Activated CD4-positive, alpha-beta T cell treated with anti-CD3 and anti-CD28 coated beads for 24 hours (primary cell): ENCODE measurements around the gene KLHL21.
"Not testable (repeated sequence)": the region's sequence is repeated elsewhere in the genome, so short reads cannot be mapped to it uniquely, and the experiment has no call there.

Experiments used
- DNase-seq, 2 donors: peaks; one replicate each; pipeline ENCODE4 v3.0.0-alpha.2; 2020; ENCODE audit warnings: low read depth in 2 of 2

Gene KLHL21

DNA sequence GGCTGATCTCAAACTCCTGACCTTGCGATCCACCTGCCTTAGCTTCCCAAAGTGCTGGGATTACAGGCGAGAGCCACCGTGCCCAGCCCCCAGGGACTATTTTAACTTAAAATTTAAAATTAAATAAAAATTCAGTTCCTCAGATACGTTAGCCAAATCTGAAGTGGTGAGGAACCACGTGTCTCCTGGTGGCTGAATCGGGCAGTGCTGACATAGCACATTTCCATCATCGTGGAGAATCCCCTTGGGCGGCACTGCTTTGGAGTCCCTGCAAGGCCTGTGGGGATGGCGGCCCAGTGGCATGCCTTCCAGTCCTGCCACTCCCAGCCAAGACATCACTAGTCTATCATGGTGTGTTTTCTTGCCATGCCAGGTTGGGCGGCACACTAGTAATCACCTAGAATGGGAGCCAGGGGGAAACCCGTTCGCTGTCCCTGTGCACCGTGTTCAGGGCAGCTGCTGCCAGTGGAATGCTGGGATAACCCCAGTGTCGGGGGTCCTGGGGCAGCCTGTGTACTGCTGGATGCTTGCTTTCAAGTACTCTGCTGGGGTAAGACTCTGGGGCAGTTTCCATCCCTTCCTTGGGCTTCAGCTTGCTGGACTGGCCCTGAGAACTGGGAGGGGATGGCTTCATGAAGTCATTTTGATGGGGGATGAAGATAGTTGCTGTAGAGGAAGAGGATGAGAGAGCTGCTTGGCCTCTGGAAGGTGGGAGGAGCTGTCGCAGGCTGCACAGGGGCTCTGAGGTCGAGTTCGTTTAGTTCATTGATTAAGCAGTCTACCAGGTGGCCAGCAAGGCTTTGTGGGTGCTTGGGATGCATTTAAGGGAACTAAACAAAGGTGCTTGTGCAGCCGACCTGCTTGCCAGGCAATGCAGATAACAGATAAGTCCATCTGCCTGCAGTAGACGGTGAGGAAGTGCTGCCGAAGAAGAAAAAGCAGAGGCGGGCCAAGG is 18.3 kb downstream of the KLHL21 start:
- DNase-seq: no peak

DNA sequence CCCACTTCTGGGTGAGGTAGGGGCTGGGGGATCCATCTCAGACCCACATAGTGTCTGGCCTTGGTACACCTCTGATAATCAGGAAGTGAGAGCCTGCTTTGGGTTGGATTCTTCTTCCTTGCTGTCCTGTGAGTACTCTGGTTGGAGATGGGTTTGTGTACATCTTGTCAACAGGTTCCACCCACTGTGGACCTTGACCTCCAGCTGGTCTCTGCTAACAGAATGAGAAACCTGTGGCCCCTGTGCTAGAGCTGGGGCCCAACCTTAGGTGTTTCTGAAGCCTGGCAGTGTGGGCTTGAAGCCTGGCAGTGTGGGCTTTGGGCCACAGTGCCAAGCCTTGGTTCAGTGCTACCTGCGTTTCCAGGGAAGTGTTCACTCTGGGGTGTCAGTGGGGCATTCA is 20.3 kb downstream of the KLHL21 start:
- no peak for DNase-seq

DNA sequence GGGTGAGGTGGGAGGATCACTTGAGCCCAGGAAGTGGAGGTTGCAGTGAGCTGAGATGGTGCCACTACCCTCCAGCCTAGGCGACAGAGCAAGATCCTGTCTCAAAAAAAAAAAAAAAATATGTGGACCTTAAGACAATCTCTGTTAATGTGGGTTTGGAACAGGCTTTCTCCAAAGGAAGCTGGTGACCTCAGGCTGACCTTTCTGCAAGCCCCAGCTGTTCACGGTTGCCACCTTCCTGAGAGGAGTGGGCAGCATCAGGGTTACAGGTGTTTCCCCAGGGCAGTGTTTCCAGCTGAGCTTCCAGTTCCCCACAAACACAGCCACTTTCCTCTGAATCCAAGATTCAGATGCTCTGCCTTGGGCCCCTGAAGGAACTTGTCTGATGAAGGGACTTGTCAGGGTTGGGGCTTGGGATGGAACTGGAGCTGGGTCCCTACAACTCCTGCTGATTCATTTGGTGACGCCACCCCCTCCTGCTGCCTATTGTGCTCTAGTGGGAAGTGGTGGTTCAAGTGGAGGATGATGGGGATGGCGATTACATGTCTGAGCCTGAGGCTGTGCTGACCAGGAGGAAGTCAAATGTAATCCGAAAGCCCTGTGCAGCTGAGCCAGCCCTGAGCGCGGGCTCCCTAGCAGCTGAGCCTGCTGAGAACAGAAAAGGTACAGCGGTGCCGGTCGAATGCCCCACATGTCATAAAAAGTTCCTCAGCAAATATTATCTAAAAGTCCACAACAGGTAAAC is 20.9 kb downstream of the KLHL21 start:
- DNase-seq: no peak

- no peak for DNase-seq
These were observed 21.9 kb downstream of the KLHL21 start for GRCh38 chr1:6580593-6581409.

GRCh38 chr1:6580119-6580592 is 22.5 kb downstream of the KLHL21 start:
- no peak for DNase-seq

GRCh38 chr1:6579374-6580118 is 23.1 kb downstream of the KLHL21 start, which contains the start of gene ZBTB48:
Gene ZBTB48 (plus strand): TSS chr1:6579994. CDS start chr1:6580610, 616 bp downstream.
- peak; percentile 92 to 96 for DNase-seq

DNA sequence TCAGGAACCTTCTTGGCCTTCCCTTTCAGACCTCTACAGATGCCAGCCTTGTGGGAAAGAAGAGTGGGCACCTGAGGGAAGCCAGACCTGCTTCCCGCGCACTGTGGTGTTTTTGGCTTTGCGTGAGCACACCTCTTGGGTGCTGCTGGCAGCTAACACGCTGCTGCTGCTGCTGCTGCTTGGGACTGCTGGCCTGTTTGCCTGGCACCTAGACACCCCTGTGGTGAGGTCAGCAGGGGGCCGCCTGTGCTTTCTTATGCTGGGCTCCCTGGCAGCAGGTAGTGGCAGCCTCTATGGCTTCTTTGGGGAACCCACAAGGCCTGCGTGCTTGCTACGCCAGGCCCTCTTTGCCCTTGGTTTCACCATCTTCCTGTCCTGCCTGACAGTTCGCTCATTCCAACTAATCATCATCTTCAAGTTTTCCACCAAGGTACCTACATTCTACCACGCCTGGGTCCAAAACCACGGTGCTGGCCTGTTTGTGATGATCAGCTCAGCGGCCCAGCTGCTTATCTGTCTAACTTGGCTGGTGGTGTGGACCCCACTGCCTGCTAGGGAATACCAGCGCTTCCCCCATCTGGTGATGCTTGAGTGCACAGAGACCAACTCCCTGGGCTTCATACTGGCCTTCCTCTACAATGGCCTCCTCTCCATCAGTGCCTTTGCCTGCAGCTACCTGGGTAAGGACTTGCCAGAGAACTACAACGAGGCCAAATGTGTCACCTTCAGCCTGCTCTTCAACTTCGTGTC is 23.9 kb downstream of the KLHL21 start:
- DNase-seq: no peak

GRCh38 chr1:6577831-6578525 is 24.7 kb downstream of the KLHL21 start:
- DNase-seq: no peak

GRCh38 chr1:6574818-6575217 is 27.9 kb downstream of the KLHL21 start:
- DNase-seq: no peak

DNA sequence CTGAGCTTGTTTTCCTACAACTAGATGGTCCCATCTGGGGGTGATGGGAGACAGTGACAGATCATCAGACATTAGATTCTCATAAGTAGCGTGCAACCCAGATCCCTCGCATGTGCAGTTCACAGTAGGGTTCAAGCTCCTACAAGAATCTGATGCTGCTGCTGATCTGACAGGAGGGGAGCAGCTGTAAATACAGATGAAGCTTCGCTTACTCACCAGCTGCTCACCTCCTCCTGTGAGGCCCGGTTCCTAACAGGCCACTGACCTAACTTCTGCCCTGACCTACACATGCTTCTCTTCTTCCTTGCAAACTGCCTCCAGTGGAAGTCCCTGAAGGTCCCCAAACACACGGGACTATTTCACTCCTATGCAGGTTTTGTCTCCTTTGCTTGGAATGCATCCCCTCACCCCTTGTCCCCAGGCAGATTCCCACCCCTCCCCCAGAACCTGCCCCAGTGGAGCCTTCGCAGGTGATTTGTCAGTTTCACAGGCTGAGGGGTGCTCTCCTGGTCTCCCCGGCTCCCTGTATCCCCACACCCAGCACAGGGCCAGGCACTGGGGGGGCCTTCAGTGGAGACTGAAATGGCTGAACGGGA is 28.5 kb downstream of the KLHL21 start:
- no peak for DNase-seq

GRCh38 chr1:6572653-6573383 is 29.9 kb downstream of the KLHL21 start:
- DNase-seq: no peak

DNA sequence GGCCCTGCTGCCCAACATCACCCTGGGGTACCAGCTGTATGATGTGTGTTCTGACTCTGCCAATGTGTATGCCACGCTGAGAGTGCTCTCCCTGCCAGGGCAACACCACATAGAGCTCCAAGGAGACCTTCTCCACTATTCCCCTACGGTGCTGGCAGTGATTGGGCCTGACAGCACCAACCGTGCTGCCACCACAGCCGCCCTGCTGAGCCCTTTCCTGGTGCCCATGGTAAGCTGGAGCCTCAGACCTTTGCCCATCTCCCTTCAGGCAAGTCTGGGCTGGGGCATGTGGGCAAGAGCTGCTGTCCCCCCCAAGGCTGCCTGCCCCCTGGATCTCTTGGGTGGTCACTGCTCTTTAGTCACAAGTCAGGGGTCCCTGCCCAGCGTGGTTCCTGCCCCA is 31.7 kb downstream of the KLHL21 start:
- no peak for DNase-seq

DNA sequence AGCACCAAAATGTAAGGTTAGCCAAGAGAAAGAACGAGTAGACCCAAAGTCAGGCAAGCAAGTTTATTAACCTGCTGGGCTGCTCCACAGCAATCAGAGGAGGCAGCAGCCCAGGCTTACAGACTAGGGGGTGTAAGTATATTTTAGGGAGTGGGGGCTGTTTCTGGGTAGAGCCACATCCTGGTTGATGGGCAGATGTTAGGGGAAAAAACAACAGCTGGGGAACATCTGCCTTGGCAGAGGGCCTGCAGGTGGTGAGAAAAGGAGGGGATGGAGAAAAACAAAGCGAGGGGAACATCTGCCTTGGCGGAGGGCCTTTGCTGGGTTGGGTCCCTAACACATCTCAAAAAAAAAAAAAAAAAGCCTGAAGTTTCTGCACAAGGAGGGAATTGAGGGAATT is 32.6 kb downstream of the KLHL21 start:
- no peak for DNase-seq

GRCh38 chr1:6569033-6569432 is 33.6 kb downstream of the KLHL21 start:
- no peak for DNase-seq

GRCh38 chr1:6560267-6560666 is 42.4 kb downstream of the KLHL21 start:
- DNase-seq: no peak

- not testable (repeated sequence) for DNase-seq
These were observed 43.5 kb downstream of the KLHL21 start for GRCh38 chr1:6559161-6559560.

GRCh38 chr1:6557597-6557996 is 45.1 kb downstream of the KLHL21 start:
- DNase-seq: no peak

- DNase-seq: no peak
These were observed 47.5 kb downstream of the KLHL21 start, which contains the start of gene TAS1R1 for GRCh38 chr1:6554907-6555778. Gene TAS1R1 (plus strand): TSS chr1:6555307. CDS start chr1:6555374, 67 bp downstream.
